SU-DHL-6 (cell line): Measurements from ENCODE around the gene PPP3CA.

Source experiments
- H2AFZ ChIP-seq: fragments of 200-600 bp; sonication (generic); 2 replicates; pipeline ENCODE4 v1.6.1; 2014; ENCODE audit warnings: low read depth, mild to moderate bottlenecking, moderate library complexity, mixed read lengths, antibody characterized with exemption, low read length; ENCODE audit not compliant: severe bottlenecking
- H3F3A ChIP-seq: fragments of 200-600 bp; shearing (Covaris generic); 2 replicates; pipeline ENCODE4 v1.6.0; 2016; ENCODE audit warnings: antibody characterized with exemption, mild to moderate bottlenecking; ENCODE audit not compliant: insufficient read depth
- H3K27ac ChIP-seq: fragments of 200-600 bp; sonication (generic); 2 replicates; pipeline ENCODE4 v1.5.1; 2016; ENCODE audit warnings: low read depth, mild to moderate bottlenecking, low read length, moderate library complexity, mixed read lengths
- H3K27me3 ChIP-seq: fragments of 200-600 bp; sonication (generic), shearing (Covaris generic); 2 replicates; pipeline ENCODE4 v1.6.0; 2014; ENCODE audit warnings: mild to moderate bottlenecking, low read length
- H3K36me3 ChIP-seq: fragments of 200-600 bp; sonication (generic); 2 replicates; pipeline ENCODE4 v1.6.1; 2014; ENCODE audit warnings: mild to moderate bottlenecking, low read length, mixed read lengths
- H3K4me2 ChIP-seq: fragments of 300-600, 200-600 bp; shearing (Covaris generic), sonication (generic); 2 replicates; pipeline ENCODE4 v1.6.0; 2014; ENCODE audit warnings: low read length, low read depth, mild to moderate bottlenecking; ENCODE audit not compliant: poor library complexity, severe bottlenecking
- H3K4me3 ChIP-seq: fragments of 200-600 bp; sonication (generic); 2 replicates; pipeline ENCODE4 v1.5.1; 2014; ENCODE audit warnings: antibody characterized with exemption, low read length, mild to moderate bottlenecking, mixed read lengths; ENCODE audit not compliant: insufficient read depth, poor library complexity, severe bottlenecking
- H3K79me2 ChIP-seq: fragments of 200-600 bp; sonication (generic); 2 replicates; pipeline ENCODE4 v1.6.1; 2014; ENCODE audit warnings: mild to moderate bottlenecking, low read length, moderate library complexity; ENCODE audit not compliant: insufficient read depth
- H3K9ac ChIP-seq: fragments of 200-600 bp; sonication (generic); 2 replicates; pipeline ENCODE4 v1.7.0; 2014; ENCODE audit warnings: mild to moderate bottlenecking, low read length
- H3K9me2 ChIP-seq: fragments of 200-600 bp; sonication (generic); replicated peaks from 2 replicates; pipeline ENCODE4 v1.6.1; 2014; ENCODE audit warnings: low read length; ENCODE audit not compliant: insufficient read depth
- H3K9me3 ChIP-seq: fragments of 200-600 bp; sonication (generic); 2 replicates; pipeline ENCODE4 v1.6.1; 2014; ENCODE audit warnings: low read length, mixed read lengths; ENCODE audit not compliant: insufficient read depth
- H4K20me1 ChIP-seq: fragments of 200-600 bp; sonication (generic); 2 replicates; pipeline ENCODE4 v1.6.1; 2014; ENCODE audit warnings: low read depth, mild to moderate bottlenecking, antibody characterized with exemption, low read length, moderate library complexity, mixed read lengths
- EZH2phosphoT487 ChIP-seq: fragments of 200-600 bp; sonication (generic), shearing (Covaris generic); conservative IDR thresholded peaks from 2 replicates; pipeline ENCODE4 v1.6.1; 2018; ENCODE audit warnings: mild to moderate bottlenecking, antibody characterized with exemption, low read length, moderate library complexity, mixed read lengths
- TF ChIP-seq, protein P1 (sequence below): fragments of 200-600 bp; sonication (generic); IDR thresholded peaks from one replicate; pipeline ENCODE4 v1.5.1; 2017; ENCODE audit warnings: antibody characterized with exemption, mild to moderate bottlenecking, low read length, moderate library complexity; ENCODE audit not compliant: insufficient read depth, poor library complexity, severe bottlenecking

The PPP3CA gene

DNA sequence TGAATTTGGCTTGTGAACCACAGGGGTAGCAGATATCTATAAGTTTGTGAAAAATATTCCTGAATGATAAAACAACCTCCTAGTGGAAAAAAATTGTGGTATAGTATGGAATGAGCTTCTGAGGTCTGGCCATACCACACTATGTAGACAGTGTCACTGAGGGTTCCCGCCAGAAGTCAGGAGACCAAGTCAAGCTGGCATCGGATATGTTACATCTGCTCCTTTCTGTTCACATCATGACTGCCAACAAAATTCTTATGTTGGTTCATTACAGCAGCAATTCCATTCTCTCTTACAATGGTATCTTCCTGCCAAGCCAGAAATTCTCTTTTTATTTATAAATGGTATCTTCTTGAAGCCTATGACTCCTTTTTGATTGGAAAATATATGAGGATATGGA is 273.0 kb downstream of the PPP3CA start:
- Histone ChIP-seq H3K4me3 (no peak overlapping the region), H3K9me3 (no peaks in the 10 kb centered on the region), H3K79me2 (no peaks in the 10 kb centered on the region), H3K9ac (no peak overlapping the region), H3K9me2 (no peaks in the 10 kb centered on the region), H3K27ac (no peak overlapping the region), H3F3A (no peaks in the 10 kb centered on the region), H3K36me3 (no peaks in the 10 kb centered on the region), H3K27me3 (no peaks in the 10 kb centered on the region), H4K20me1 (no peaks in the 10 kb centered on the region), H2AFZ (no peak overlapping the region), H3K4me2 (no peak overlapping the region)
- TF ChIP-seq, protein P1, sequence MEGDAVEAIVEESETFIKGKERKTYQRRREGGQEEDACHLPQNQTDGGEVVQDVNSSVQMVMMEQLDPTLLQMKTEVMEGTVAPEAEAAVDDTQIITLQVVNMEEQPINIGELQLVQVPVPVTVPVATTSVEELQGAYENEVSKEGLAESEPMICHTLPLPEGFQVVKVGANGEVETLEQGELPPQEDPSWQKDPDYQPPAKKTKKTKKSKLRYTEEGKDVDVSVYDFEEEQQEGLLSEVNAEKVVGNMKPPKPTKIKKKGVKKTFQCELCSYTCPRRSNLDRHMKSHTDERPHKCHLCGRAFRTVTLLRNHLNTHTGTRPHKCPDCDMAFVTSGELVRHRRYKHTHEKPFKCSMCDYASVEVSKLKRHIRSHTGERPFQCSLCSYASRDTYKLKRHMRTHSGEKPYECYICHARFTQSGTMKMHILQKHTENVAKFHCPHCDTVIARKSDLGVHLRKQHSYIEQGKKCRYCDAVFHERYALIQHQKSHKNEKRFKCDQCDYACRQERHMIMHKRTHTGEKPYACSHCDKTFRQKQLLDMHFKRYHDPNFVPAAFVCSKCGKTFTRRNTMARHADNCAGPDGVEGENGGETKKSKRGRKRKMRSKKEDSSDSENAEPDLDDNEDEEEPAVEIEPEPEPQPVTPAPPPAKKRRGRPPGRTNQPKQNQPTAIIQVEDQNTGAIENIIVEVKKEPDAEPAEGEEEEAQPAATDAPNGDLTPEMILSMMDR, result no peak
- TF ChIP-seq EZH2phosphoT487, result no peak

DNA sequence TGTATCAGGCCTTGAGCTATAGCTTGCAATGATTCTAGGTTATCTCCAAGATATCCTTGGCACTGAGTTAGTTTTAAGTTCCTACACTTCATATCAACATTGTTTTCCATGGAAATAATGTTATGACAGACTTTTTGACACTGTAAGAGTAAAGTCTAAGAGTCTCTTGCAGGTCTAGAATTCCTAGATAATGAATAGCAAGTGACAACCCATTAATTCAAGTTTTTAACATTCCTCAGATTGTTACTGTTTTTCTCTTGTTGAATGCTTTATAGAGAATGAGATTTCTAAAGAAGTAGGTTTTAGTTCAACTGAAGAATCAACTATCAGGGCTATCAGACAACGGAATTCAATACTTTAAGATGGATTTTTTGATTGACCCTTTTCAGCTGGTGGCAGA is 276.1 kb downstream of the PPP3CA start:
- no peak overlapping the region for H2AFZ ChIP-seq
- H3K9me3 ChIP-seq, result no peaks in the 10 kb centered on the region
- TF ChIP-seq, protein P1, result no peak
- no peak for TF ChIP-seq EZH2phosphoT487
- H3K9ac ChIP-seq, result no peak overlapping the region
- H3K79me2 ChIP-seq, result no peaks in the 10 kb centered on the region
- H3K9me2 ChIP-seq, result no peaks in the 10 kb centered on the region
- no peak overlapping the region for H3K27ac ChIP-seq
- no peaks in the 10 kb centered on the region for H3K36me3 ChIP-seq
- H3K4me3 ChIP-seq, result no peak overlapping the region
- H3K27me3 ChIP-seq, result no peaks in the 10 kb centered on the region
- no peaks in the 10 kb centered on the region for H4K20me1 ChIP-seq
- no peaks in the 10 kb centered on the region for H3F3A ChIP-seq
- H3K4me2 ChIP-seq, result no peak overlapping the region

DNA sequence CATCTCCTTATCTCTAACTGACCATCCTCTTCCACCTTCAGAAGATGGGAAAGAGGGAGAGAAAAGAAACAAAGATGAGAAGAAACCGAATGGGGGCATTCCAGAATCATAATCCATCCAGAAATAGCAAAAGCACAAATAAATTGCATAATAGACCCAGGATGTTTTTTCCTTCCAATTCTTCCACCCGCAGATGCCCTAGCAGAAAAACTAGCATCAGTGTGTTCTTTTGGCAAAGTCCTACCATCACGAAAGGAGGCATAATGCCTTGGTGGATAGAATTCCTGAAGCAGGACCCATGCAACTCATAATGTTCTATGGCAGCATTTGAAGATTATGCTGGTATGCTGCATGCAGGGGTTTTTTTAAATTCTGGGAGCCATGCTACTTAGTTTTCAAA is 279.2 kb downstream of the PPP3CA start:
- H3K27ac ChIP-seq, result no peak overlapping the region
- H3K79me2 ChIP-seq, result no peaks in the 10 kb centered on the region
- no peaks in the 10 kb centered on the region for H3F3A ChIP-seq
- H3K27me3 ChIP-seq, result no peaks in the 10 kb centered on the region
- TF ChIP-seq EZH2phosphoT487, result no peak
- TF ChIP-seq, protein P1, result no peak
- H3K9me3 ChIP-seq, result no peaks in the 10 kb centered on the region
- no peak overlapping the region for H2AFZ ChIP-seq
- H3K9me2 ChIP-seq, result no peaks in the 10 kb centered on the region
- H3K4me2 ChIP-seq, result no peak overlapping the region
- H3K4me3 ChIP-seq, result no peak overlapping the region
- no peak overlapping the region for H3K9ac ChIP-seq
- H4K20me1 ChIP-seq, result no peaks in the 10 kb centered on the region
- H3K36me3 ChIP-seq, result no peaks in the 10 kb centered on the region

DNA sequence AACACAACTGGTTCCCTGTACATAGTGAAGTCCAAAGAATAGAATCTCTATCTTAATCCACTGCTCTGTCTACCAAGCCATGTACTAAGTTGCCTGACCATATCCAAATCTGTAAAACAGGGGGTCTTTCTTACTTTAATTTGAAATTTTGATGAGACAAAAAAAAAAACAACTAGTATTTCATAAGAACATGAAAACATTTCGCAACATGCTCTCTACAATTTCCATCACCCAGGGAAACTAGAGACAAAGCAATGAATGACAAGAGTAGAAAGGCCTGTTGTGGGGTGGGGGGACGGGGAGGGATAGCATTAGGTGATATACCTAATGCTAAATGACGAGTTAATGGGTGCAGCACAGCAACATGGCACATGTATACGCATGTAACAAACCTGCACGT is 279.9 kb downstream of the PPP3CA start:
- no peak overlapping the region for H3K27ac ChIP-seq
- no peaks in the 10 kb centered on the region for H3K79me2 ChIP-seq
- no peaks in the 10 kb centered on the region for H3F3A ChIP-seq
- H3K36me3 ChIP-seq, result no peaks in the 10 kb centered on the region
- no peaks in the 10 kb centered on the region for H3K27me3 ChIP-seq
- H3K4me2 ChIP-seq, result no peak overlapping the region
- no peak overlapping the region for H2AFZ ChIP-seq
- H3K9ac ChIP-seq, result no peak overlapping the region
- H3K9me3 ChIP-seq, result no peaks in the 10 kb centered on the region
- no peaks in the 10 kb centered on the region for H3K9me2 ChIP-seq
- no peaks in the 10 kb centered on the region for H4K20me1 ChIP-seq
- no peak overlapping the region for H3K4me3 ChIP-seq
- TF ChIP-seq EZH2phosphoT487, result no peak
- TF ChIP-seq, protein P1, result no peak
